Measurements from ENCODE around the gene TP53RK. TPM values are rescaled to one million over a fixed set of nuclear protein-coding genes. Genes with fewer than 3 reads are reported as not detected.

The TP53RK gene
- total and polyA plus RNA-seq, 2 of the 13 experiments (the other 11 are each of a cell fraction or from before 2014, with no cell fraction given): 12.9 to 25.5 TPM

- no peak for TF ChIP-seq MBD4 (IDR thresholded peaks at IDR 0.05; ENCODE audit: borderline replicate concordance, low read length)
- no peak for TF ChIP-seq KLF6 (CRISPR knock-in tag; IDR thresholded peaks at IDR 0.05)
- TF ChIP-seq, protein P1, sequence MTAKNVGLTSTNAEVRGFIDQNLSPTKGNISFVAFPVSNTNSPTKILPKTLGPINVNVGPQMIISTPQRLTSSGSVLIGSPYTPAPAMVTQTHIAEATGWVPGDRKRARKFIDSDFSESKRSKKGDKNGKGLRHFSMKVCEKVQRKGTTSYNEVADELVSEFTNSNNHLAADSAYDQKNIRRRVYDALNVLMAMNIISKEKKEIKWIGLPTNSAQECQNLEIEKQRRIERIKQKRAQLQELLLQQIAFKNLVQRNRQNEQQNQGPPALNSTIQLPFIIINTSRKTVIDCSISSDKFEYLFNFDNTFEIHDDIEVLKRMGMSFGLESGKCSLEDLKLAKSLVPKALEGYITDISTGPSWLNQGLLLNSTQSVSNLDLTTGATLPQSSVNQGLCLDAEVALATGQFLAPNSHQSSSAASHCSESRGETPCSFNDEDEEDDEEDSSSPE (CRISPR knock-in tag; IDR thresholded peaks at IDR 0.05): no peak
- TF ChIP-seq HMGXB4 (CRISPR knock-in tag; IDR thresholded peaks at IDR 0.05; ENCODE audit: borderline replicate concordance in 1 of 2, low read depth in 1 of 2): 0 out of 4 replicates have a peak, but pooled peaks of 1 of the 2 experiments have one; percentile 57
- no peak; the same call in 1 of the 2 replicates for TF ChIP-seq ZNF33B (CRISPR knock-in tag; IDR thresholded peaks at IDR 0.05)
- TF ChIP-seq, protein P2, sequence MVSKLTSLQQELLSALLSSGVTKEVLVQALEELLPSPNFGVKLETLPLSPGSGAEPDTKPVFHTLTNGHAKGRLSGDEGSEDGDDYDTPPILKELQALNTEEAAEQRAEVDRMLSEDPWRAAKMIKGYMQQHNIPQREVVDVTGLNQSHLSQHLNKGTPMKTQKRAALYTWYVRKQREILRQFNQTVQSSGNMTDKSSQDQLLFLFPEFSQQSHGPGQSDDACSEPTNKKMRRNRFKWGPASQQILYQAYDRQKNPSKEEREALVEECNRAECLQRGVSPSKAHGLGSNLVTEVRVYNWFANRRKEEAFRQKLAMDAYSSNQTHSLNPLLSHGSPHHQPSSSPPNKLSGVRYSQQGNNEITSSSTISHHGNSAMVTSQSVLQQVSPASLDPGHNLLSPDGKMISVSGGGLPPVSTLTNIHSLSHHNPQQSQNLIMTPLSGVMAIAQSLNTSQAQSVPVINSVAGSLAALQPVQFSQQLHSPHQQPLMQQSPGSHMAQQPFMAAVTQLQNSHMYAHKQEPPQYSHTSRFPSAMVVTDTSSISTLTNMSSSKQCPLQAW (CRISPR knock-in tag; IDR thresholded peaks at IDR 0.05): peak; percentile 61; the same call in 1 of the 2 replicates
- TF ChIP-seq ZNF781 (CRISPR knock-in tag; IDR thresholded peaks at IDR 0.05; ENCODE audit: borderline replicate concordance, not compliant biosample characterization): no peak
- TF ChIP-seq, protein P3, sequence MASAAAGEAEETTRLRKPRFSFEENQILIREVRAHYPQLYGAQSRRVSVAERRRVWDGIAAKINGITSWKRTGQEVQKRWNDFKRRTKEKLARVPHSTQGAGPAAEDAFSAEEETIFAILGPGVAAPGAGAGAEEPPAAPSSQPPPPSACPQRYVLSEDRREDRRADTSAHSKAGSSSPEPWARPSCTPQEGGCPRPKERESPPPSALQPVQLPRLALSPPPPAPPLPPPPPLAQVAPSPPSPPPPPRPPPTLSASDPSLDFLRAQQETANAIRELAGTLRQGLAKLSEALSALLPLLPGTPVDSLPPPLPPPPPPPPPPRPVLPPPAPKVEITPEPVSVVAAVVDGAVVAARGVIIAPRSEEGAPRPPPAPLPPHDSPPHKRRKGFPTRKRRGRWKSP (CRISPR knock-in tag; IDR thresholded peaks at IDR 0.05): no peak
- TF ChIP-seq ZNF879 (CRISPR knock-in tag; IDR thresholded peaks at IDR 0.05): no peak
- TF ChIP-seq SSRP1 (CRISPR knock-in tag; IDR thresholded peaks at IDR 0.05): peak; percentile 34; the same call in 1 of the 2 replicates
- no peak for TF ChIP-seq ZNF44 (CRISPR knock-in tag; IDR thresholded peaks at IDR 0.05)
- peak; percentile 21; the same call in 1 of the 2 replicates for TF ChIP-seq ARNTL (CRISPR knock-in tag; IDR thresholded peaks at IDR 0.05)
- TF ChIP-seq NFE2L2 (IDR thresholded peaks at IDR 0.05; ENCODE audit: low read length): no peak
- no peak for TF ChIP-seq ZNF503 (CRISPR knock-in tag; IDR thresholded peaks at IDR 0.05)
- TF ChIP-seq CHD2 (IDR thresholded peaks at IDR 0.05; ENCODE audit: low read depth, low read length): no peak
- TF ChIP-seq, protein P4, sequence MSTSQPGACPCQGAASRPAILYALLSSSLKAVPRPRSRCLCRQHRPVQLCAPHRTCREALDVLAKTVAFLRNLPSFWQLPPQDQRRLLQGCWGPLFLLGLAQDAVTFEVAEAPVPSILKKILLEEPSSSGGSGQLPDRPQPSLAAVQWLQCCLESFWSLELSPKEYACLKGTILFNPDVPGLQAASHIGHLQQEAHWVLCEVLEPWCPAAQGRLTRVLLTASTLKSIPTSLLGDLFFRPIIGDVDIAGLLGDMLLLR (CRISPR knock-in tag; IDR thresholded peaks at IDR 0.05): no peak
- no peak for TF ChIP-seq ZBTB34 (CRISPR knock-in tag; IDR thresholded peaks at IDR 0.05)
- TF ChIP-seq SRSF1 (optimal IDR thresholded peaks at IDR 0.05; ENCODE audit: low read depth, low read length): no peak
- no peak for TF ChIP-seq SOX13 (IDR thresholded peaks at IDR 0.05)
- no peak for TF ChIP-seq SOX13 (CRISPR knock-in tag; conservative IDR thresholded peaks at IDR 0.05 in 1 of 2, IDR thresholded peaks at IDR 0.05 in 1 of 2)
Observed at GRCh38 chr20:46650575-46651090, 38.6 kb downstream of the TP53RK start (continued).

All from HepG2 (cell line).